MG63 (cell line): ENCODE data around the gene AKNA. TPM values are rescaled to one million over a fixed set of nuclear protein-coding genes. Genes with fewer than 3 reads are reported as not detected.

ENCODE experiments used
- DNase-seq: peaks from one replicate; pipeline ENCODE4 v3.0.0-alpha.2; 2020
- H3K27me3 ChIP-seq: fragments of 250-450 bp; sonication (Bioruptor Pico); 2 replicates; pipeline ENCODE4 v1.5.1; 2020; ENCODE audit warnings: mild to moderate bottlenecking, moderate library complexity
- H3K36me3 ChIP-seq: fragments of 250-450 bp; sonication (Bioruptor Pico); 2 replicates; pipeline ENCODE4 v1.5.1; 2020; ENCODE audit warnings: mild to moderate bottlenecking, moderate library complexity
- H3K4me3 ChIP-seq: fragments of 250-450 bp; sonication (Bioruptor Pico); 2 replicates; pipeline ENCODE4 v1.5.1; 2020; ENCODE audit warnings: mild to moderate bottlenecking, moderate library complexity
- H3K9me3 ChIP-seq: fragments of 250-450 bp; sonication (Bioruptor Pico); 2 replicates; pipeline ENCODE4 v1.5.1; 2020; ENCODE audit warnings: mild to moderate bottlenecking, moderate library complexity
- total RNA-seq: library from RNA; depleted of rRNA; stranded (reverse); fragments of >200 nt; shearing (Covaris generic); gene quantifications from 2 replicates; pipeline ENCODE4 v1.2.3, GENCODE V29; 2014; ENCODE audit warnings: low replicate concordance; rRNA removed

Gene AKNA
- total RNA-seq: 0.17 and 1.4 TPM in 2 replicates

- no peak for DNase-seq
- Histone ChIP-seq H3K36me3 (no peaks in the 10 kb centered on the region), H3K9me3 (no peaks in the 10 kb centered on the region), H3K27me3 (no peaks in the 10 kb centered on the region), H3K4me3 (no peak within 1 kb of the TSS)
These were observed at the start of gene AKNA for GRCh38 chr9:114387680-114388356. Gene AKNA, minus strand, starts transcription at chr9:114387982. Its CDS starts 6,649 bp downstream, at chr9:114381333.

DNA sequence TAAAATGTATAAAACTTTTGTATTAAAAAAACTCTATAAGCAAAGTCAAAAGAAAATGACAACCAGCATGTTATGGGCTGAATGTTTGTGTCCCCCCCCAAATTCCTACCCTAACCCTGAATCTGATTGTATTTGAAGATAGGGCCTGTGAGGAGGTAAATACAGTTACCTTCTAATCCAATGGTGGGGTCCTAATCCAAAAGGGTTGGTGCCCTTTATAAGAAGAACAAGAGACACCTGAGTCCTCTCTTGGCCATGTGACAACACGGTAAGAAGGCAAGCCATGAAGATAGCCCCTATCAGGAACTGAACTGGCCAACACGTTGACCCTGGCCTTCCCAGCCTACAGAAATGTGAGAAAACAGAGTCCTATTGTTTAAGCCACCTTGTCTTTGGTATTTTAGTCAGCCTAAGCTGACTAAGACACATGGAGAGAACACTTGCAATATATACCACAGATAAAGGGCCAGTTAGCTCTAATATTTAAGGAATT is 49.7 kb upstream of the AKNA start:
- Histone ChIP-seq H3K9me3 (no peaks in the 10 kb centered on the region), H3K36me3 (no peaks in the 10 kb centered on the region), H3K27me3 (no peaks in the 10 kb centered on the region), H3K4me3 (no peak overlapping the region)
- DNase-seq: no peak

GRCh38 chr9:114434878-114435311 is 47.1 kb upstream of the AKNA start:
- no peak for DNase-seq

GRCh38 chr9:114433720-114434255 is 46.0 kb upstream of the AKNA start:
- H3K9me3 ChIP-seq: no peaks in the 10 kb centered on the region
- DNase-seq: no peak
- no peaks in the 10 kb centered on the region for H3K36me3 ChIP-seq
- no peak overlapping the region for H3K4me3 ChIP-seq
- no peaks in the 10 kb centered on the region for H3K27me3 ChIP-seq

More at GRCh38 chr9:114434878-114435311, 47.1 kb upstream of the AKNA start:
- Histone ChIP-seq H3K4me3 (no peak overlapping the region), H3K9me3 (no peaks in the 10 kb centered on the region), H3K36me3 (no peaks in the 10 kb centered on the region), H3K27me3 (no peaks in the 10 kb centered on the region)

GRCh38 chr9:114433086-114433485 is 45.3 kb upstream of the AKNA start:
- H3K9me3 ChIP-seq: no peaks in the 10 kb centered on the region

DNA sequence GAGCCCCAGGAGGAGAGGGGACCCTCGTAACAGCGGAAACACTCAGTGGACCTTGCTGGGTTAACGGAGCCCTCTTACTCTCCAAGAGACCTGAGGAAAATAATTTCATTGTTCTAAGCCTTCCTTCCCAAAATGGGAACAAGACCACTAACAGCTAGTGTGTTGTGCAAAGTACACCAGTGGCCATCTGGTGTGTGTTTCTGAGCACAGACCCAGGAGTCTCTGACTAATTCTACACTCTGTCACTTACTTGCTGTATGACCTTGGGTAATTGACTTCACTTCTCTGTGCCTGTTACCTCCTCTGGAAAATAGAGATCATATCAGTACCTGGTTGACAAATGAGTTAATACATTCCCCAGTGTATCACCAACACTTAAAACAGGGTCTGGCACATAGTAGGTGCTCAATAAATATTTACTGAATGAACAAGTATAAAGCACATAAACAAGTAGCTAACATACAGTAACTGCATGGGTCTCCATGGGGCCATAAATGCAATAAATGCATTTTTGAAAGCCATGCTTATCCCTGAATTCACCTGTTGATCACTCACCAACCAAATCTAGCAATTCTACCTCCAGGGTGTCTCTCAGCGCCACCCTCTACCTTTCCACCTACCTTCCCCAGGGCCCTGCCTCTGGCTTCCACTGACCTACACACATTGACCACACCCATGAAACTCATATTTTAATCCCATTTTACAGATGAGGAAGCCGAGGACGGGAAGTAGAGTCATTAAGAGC is 44.7 kb upstream of the AKNA start:
- no peaks in the 10 kb centered on the region for H3K27me3 ChIP-seq
- DNase-seq: no peak
- no peak overlapping the region for H3K4me3 ChIP-seq
- H3K36me3 ChIP-seq: no peaks in the 10 kb centered on the region
- no peaks in the 10 kb centered on the region for H3K9me3 ChIP-seq

More at GRCh38 chr9:114433086-114433485, 45.3 kb upstream of the AKNA start:
- no peak overlapping the region for H3K4me3 ChIP-seq
- H3K36me3 ChIP-seq: no peaks in the 10 kb centered on the region
- H3K27me3 ChIP-seq: no peaks in the 10 kb centered on the region
- DNase-seq: no peak

- Histone ChIP-seq H3K9me3 (no peaks in the 10 kb centered on the region), H3K27me3 (no peaks in the 10 kb centered on the region), H3K36me3 (no peaks in the 10 kb centered on the region), H3K4me3 (no peak overlapping the region)
- no peak for DNase-seq
These were observed 44.0 kb upstream of the AKNA start for GRCh38 chr9:114431770-114432169.

GRCh38 chr9:114431003-114431402 is 43.2 kb upstream of the AKNA start:
- Histone ChIP-seq H3K9me3 (no peaks in the 10 kb centered on the region), H3K36me3 (no peaks in the 10 kb centered on the region), H3K4me3 (no peak overlapping the region), H3K27me3 (no peaks in the 10 kb centered on the region)
- no peak for DNase-seq

DNA sequence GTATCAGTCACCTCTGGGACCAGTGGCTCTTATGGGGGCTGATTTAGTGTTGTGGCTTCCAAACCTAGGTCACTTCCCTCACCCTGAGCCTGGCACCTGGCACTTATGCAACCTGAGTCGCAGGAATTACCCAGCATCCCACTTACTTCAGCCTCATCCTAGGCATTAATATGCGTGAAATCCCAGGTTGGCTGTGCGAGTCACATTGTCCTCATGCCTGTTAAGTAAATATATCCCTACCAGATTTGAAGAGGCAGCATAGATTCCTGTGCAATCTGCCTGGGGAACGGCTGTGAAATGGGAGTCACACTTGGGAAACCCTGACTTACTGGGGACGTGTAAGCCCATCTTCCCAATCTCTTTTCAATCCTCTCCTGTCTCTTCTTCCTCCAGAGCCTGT is 42.7 kb upstream of the AKNA start:
- DNase-seq: no peak
- Histone ChIP-seq H3K4me3 (no peak overlapping the region), H3K36me3 (no peaks in the 10 kb centered on the region), H3K9me3 (no peaks in the 10 kb centered on the region), H3K27me3 (no peaks in the 10 kb centered on the region)

GRCh38 chr9:114429488-114429887 is 41.7 kb upstream of the AKNA start:
- DNase-seq: no peak

DNA sequence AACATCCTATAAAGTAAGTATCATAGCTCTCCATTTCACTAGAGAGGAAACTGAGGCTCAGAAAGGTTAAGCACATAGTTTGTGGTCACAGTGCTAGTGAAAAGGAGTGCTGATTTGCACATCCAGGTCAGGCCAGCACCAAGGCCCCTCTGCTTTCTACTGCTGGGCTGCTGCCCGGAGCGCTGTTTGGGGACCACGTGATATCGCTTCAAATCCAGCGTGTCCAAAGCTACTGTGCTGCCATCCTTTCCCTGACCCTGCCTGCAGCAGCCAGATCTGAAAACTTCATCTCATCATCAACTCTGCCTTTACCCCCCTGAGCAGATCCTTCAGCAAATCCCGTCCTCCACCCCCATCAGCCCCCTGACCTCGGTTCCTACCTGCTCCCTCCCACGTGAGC is 40.7 kb upstream of the AKNA start:
- no peak for DNase-seq
- Histone ChIP-seq H3K9me3 (no peaks in the 10 kb centered on the region), H3K36me3 (no peaks in the 10 kb centered on the region), H3K4me3 (no peak overlapping the region), H3K27me3 (no peaks in the 10 kb centered on the region)

More at GRCh38 chr9:114429488-114429887, 41.7 kb upstream of the AKNA start:
- Histone ChIP-seq H3K27me3 (no peaks in the 10 kb centered on the region), H3K9me3 (no peaks in the 10 kb centered on the region), H3K4me3 (no peak overlapping the region), H3K36me3 (no peaks in the 10 kb centered on the region)

- Histone ChIP-seq H3K9me3 (no peaks in the 10 kb centered on the region), H3K36me3 (no peaks in the 10 kb centered on the region), H3K4me3 (no peak overlapping the region), H3K27me3 (no peaks in the 10 kb centered on the region)
- DNase-seq: no peak
These were observed 39.9 kb upstream of the AKNA start for GRCh38 chr9:114427644-114428043.

GRCh38 chr9:114426046-114426948 is 38.5 kb upstream of the AKNA start:
- H3K36me3 ChIP-seq: no peaks in the 10 kb centered on the region
- DNase-seq: no peak
- H3K27me3 ChIP-seq: no peaks in the 10 kb centered on the region
- H3K9me3 ChIP-seq: no peaks in the 10 kb centered on the region
- H3K4me3 ChIP-seq: no peak overlapping the region

DNA sequence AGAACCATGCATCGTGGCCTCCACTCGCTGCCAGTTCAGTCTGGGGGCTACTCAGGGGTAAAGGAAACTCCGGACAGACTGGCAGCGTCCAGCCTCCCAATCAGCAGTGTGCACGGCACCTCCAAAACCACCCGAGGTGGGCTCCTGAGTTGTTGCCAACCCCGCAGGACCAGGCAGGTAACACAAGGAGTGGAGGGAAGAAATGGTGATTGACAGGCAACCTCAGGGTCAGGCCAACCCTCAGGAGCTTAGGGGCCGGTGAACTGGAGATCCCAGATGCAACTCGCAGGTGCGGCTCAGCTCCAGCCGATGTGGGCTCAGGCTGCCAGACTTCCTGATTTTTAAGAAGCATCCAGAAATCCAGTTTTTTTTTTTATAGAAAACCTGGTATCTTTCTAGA is 37.3 kb upstream of the AKNA start:
- Histone ChIP-seq H3K9me3 (no peaks in the 10 kb centered on the region), H3K27me3 (no peaks in the 10 kb centered on the region), H3K36me3 (no peaks in the 10 kb centered on the region), H3K4me3 (no peak overlapping the region)
- DNase-seq: no peak

- no peak for DNase-seq
- no peaks in the 10 kb centered on the region for H3K9me3 ChIP-seq
- no peaks in the 10 kb centered on the region for H3K27me3 ChIP-seq
- H3K36me3 ChIP-seq: no peaks in the 10 kb centered on the region
- H3K4me3 ChIP-seq: no peak overlapping the region
These were observed 36.3 kb upstream of the AKNA start for GRCh38 chr9:114424126-114424525.

GRCh38 chr9:114423181-114423580 is 35.4 kb upstream of the AKNA start:
- H3K4me3 ChIP-seq: no peak overlapping the region
- H3K36me3 ChIP-seq: no peaks in the 10 kb centered on the region
- no peaks in the 10 kb centered on the region for H3K27me3 ChIP-seq
- H3K9me3 ChIP-seq: no peaks in the 10 kb centered on the region
- DNase-seq: no peak
